SK-N-MC (cell line): ENCODE measurements around the gene MDP1.
"Not testable (repeated sequence)": the region's sequence is repeated elsewhere in the genome, so short reads cannot be mapped to it uniquely, and the experiment has no call there.

ENCODE experiments used
- EZH2 ChIP-seq: fragments of 200-600 bp; sonication (generic); IDR thresholded peaks from one replicate; pipeline ENCODE4 v1.6.1; 2017; ENCODE audit warnings: antibody characterized with exemption
- FOXP2 ChIP-seq: optimal IDR thresholded peaks from 2 replicates; pipeline ENCODE3; 2011; ENCODE audit warnings: mild to moderate bottlenecking, moderate library complexity; ENCODE audit not compliant: insufficient read depth; ENCODE audit errors: extremely low read length, control extremely low read depth
- POLR2AphosphoS5 ChIP-seq: IDR thresholded peaks from 2 replicates; pipeline ENCODE4 v1.6.1; 2012; ENCODE audit warnings: mild to moderate bottlenecking, low read depth, low read length, borderline replicate concordance

DNA sequence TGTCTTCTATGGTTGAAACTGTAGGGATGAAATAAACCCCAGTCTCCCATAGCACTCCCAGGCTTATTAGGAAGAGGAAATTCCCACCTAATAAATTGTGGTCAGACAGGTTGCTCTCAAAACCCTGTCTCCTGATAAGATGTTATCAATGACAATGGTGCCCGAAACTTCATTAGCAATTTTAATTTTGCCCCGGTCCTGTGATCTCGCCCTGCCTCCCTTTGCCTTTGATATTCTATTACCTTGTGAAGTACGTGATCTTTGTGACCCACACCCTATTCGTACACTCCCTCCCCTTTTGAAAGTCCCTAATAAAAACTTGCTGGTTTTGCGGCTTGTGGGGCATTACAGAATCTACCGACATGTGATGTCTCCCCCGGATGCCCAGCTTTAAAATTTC is 13.3 kb downstream of the MDP1 start:
- TF ChIP-seq EZH2, POLR2AphosphoS5, FOXP2: not testable (repeated sequence)
